ENCODE measurements around the gene HOXA9.

Gene HOXA9

DNA sequence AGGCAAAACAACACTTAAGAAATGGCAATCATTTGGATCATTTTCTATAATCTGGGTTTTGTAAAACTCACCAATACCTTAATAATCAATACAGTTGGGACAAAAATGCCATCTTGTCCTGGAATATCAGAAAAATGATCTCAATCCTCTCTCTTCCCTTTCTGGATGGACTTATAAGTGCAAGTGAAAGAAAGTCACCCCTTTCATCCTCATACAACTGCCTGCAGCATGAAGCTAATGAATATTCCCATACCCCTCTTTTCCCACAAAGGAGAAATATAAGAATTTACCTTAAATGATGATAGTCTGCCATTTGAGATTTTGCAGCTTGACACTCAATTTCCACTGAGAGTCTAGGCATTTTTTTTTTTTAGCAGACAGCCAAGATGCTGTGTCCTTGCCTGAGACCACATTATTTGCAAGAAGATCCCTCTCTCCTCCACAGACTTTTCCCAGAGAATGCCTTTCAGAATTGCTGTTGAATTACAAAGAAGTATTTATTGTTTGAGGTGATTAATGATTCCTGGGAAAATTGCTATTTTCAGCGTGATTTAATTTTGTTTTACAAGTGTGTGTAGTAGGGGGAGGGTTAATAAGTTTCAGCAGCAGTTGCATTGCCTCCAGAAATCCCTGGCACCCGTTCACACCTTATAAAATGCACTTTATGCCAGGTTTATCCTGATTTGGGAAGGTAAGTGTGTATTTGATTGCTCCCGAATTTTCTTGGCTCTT is 38.6 kb downstream of the HOXA9 start:
- TF ChIP-seq MYC (IDR thresholded peaks at IDR 0.05; ENCODE audit: low read depth, low read length) = no peak
- no peak for TF ChIP-seq POLR2A (IDR thresholded peaks at IDR 0.05; ENCODE audit: extremely low read depth, insufficient read length)
- H3K4me3 ChIP-seq (ENCODE audit: low read depth, low read length) = no peak overlapping the region
- no peak for DNase-seq (ENCODE audit: low read depth)

DNA sequence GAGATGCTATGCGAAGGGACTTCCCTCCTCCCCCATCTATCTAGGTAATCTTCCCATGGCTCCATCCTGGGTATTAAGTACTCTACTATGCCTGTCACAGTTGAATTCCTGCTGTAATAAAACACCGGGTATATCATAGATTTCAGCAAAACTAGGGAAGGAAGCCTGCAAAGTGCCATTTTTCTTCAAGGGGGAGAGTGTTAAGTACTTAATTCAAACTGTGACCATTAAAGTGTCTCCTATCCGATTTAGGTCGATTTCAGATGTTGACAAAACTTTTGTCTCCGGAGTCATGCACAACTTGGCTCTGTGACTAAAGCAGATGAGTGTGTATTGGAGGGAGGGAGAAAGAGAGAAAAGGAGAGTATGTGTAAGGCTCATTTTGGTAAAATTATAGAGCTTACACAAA is 39.3 kb downstream of the HOXA9 start:
- DNase-seq (ENCODE audit: low read depth) = no peak
- TF ChIP-seq, protein P1, sequence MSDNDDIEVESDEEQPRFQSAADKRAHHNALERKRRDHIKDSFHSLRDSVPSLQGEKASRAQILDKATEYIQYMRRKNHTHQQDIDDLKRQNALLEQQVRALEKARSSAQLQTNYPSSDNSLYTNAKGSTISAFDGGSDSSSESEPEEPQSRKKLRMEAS (IDR thresholded peaks at IDR 0.05; ENCODE audit: low read depth, low read length) = no peak
- no peak for TF ChIP-seq POLR2A (IDR thresholded peaks at IDR 0.05; ENCODE audit: extremely low read depth, insufficient read length)
- no peak for TF ChIP-seq MYC (IDR thresholded peaks at IDR 0.05; ENCODE audit: low read depth, low read length)
- TF ChIP-seq CTCF (IDR thresholded peaks at IDR 0.05; ENCODE audit: low read depth, low read length) = no peak
- H3K4me3 ChIP-seq (ENCODE audit: low read depth, low read length) = no peak overlapping the region

DNA sequence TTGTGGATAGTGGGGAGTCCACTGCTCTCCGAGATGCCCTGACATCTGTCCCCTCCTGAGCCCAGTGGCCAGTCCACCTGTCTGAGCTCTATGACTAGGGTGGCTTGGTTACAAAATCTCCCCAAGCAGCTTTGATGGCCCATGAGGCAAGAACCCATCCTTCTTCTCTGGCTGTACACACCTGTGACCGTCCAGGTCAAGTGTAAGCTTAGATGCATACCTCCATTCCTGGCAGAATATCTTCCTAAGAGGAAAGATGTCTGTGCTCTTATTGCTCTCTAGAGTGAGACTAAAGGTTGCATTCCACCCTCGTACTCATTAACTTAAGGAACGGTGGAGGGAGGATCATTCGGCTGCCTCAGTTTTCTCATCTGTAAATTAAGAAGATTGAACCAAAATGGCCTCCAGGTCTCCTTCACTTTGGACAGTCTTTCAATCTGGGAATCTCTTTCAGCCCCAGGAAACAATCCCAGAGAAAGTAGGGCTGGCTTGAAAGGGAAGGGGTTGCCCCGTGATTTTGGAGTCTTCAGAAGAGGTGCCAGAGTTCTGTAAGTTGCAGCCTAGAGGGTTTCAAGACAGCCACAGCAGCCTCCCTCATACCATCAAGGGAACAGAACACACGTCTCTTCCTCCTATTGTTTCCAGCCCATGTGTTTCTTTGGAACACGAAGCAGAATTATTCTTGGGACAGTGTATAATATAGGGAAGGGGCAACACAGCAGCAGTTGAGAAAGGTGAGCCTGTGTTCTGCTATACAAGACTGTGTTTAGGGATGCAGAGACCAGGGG is 40.2 kb downstream of the HOXA9 start:
- no peak overlapping the region for H3K4me3 ChIP-seq (ENCODE audit: low read depth, low read length)
- no peak for DNase-seq (ENCODE audit: low read depth)
- TF ChIP-seq CTCF (IDR thresholded peaks at IDR 0.05; ENCODE audit: low read depth, low read length) = no peak
- TF ChIP-seq, protein P1 (IDR thresholded peaks at IDR 0.05; ENCODE audit: low read depth, low read length) = no peak
- TF ChIP-seq POLR2A (IDR thresholded peaks at IDR 0.05; ENCODE audit: extremely low read depth, insufficient read length) = no peak
- no peak for TF ChIP-seq MYC (IDR thresholded peaks at IDR 0.05; ENCODE audit: low read depth, low read length)

DNA sequence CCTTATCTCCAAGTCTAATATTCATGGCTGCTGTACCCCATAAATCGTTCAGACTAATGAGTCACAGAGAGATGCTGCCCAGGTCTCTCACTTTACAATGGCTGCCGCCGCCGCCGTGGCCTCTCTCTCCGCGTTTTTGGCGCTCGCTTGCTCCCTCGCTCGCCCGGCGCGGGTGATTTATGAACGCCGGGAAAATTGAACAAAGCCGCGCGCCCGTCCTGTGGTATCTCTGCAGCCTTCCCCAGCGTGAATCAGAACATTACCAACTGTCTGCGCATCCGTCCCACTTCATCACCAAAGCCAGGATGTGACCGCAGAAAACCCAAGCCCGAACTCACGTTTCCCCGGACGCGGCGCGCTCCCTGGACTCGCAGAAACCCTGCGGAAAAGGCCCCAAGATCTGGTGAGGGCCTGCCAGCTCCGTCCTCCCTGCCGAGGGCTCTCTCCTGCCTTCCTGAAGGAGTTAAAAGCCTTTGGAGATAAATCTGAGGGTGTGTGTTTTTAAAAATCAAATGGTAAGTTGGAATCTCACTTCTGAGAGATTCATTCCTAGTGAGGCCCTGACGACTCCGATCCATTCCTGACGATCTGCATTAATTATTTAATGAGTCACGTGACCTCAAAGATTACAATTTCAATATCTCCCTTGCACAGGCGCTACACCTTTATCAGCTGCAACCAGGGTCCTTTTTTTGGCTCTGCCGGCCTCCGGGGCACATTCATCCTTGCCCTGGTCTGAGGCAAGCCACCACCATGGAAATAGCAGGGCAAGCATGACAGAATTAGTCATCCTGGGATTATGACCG is 41.0 kb downstream of the HOXA9 start:
- DNase-seq (ENCODE audit: low read depth) = no peak
- H3K4me3 ChIP-seq (ENCODE audit: low read depth, low read length) = no peak overlapping the region
- TF ChIP-seq, protein P1 (IDR thresholded peaks at IDR 0.05; ENCODE audit: low read depth, low read length) = no peak
- TF ChIP-seq CTCF (IDR thresholded peaks at IDR 0.05; ENCODE audit: low read depth, low read length) (no peak), POLR2A (IDR thresholded peaks at IDR 0.05; ENCODE audit: extremely low read depth, insufficient read length) (no peak), MYC (IDR thresholded peaks at IDR 0.05; ENCODE audit: low read depth, low read length) (no peak)

- TF ChIP-seq, protein P1 (IDR thresholded peaks at IDR 0.05; ENCODE audit: low read depth, low read length) = no peak
- TF ChIP-seq MYC (IDR thresholded peaks at IDR 0.05; ENCODE audit: low read depth, low read length) (no peak), POLR2A (IDR thresholded peaks at IDR 0.05; ENCODE audit: extremely low read depth, insufficient read length) (no peak), CTCF (IDR thresholded peaks at IDR 0.05; ENCODE audit: low read depth, low read length) (no peak)
- no peak for DNase-seq (ENCODE audit: low read depth)
- H3K4me3 ChIP-seq (ENCODE audit: low read depth, low read length) = no peak overlapping the region
Observed at GRCh38 chr7:27123477-27124053, 41.8 kb downstream of the HOXA9 start.

Data from NB4 (cell line).